Globus pallidus (tissue), 1 donor: ENCODE results near the gene SLC23A2.
"Not testable (repeated sequence)": the region's sequence is repeated elsewhere in the genome, so short reads cannot be mapped to it uniquely, and the experiment has no call there.

Experiments used
- DNase-seq: peaks from one replicate; pipeline ENCODE4 v3.0.0-alpha.2; 2015; ENCODE audit warnings: low spot score

Gene SLC23A2

DNA sequence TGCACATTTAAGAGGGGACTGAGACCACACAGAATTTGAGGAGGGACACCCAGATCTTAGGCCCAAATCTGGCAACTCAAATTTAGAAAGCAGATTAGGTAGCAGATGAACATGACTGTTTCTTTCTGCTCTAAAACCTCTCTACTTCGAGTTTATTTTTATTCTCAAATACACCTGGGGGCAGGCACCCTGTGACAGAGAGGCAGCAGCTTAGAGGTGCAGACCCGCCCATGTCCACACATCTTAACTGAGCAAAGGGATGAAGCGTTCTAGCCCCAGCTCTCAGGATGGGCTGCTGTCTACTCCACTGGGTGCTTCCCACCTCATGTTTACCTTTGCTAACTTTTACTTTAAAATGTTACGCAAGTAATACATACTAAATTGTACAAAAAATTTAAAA lies 125.0 kb downstream of the SLC23A2 start:
- DNase-seq: no peak

DNA sequence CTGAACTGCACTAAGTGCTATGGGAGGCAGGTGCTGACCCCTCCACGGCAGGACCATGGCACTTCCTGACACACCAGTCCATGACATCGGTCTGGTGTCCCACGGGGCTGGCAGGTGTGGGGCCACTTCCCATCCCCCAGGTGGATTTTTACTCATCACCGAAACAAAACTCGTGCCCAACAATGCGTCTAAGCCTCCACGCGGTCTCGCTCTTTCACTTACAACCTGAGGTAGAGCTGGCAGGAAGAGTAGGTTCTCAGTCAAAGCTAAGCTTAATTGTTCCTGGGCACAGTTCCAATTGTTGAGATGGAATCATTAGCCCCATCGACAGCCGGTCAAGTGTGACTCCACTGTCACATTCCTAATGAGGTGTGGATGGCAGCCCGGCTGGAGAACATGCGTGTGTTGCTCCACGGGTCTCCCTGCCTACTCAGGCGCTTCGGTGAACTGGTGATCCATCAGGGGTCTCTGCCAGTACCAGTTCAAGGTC lies 125.7 kb downstream of the SLC23A2 start:
- no peak for DNase-seq

DNA sequence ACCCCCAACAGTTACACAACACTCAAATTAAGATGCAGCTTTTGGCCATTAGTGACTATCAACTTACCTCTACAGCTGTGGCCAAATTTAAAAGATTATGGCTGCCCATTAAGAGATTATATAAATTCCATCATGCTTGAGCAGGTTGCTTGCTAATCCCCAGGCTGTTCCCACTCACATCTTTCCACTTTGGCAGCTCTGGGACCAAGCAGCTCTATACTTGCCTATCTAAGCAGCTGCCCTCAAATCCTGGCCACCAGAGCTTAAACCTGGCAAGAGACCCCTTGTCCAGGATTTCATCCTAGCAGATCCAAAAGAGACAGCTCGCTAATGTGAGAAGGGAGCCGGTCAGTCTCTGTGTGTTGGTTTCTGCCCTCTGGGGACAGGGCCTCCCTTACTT lies 127.9 kb downstream of the SLC23A2 start:
- no peak for DNase-seq

DNA sequence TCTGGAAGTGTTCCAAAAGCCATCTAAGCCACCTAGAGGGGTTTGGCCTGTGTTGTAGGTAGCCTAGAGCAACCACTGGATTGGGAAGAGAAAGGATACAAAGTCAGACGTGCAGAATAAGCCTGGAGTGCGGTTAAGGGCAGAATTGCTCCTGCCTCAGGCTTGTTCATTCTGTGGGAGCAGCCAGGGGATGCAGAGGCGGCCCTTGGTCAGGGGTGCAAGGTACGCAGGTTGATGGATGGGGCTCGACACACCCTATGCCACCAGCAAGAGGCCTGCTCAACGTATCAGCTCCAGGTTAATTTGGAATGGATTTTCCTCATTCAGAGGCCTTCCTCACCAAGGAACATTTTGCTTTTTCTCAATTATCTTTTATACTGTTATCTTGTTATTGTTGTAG lies 129.8 kb downstream of the SLC23A2 start:
- no peak for DNase-seq

DNA sequence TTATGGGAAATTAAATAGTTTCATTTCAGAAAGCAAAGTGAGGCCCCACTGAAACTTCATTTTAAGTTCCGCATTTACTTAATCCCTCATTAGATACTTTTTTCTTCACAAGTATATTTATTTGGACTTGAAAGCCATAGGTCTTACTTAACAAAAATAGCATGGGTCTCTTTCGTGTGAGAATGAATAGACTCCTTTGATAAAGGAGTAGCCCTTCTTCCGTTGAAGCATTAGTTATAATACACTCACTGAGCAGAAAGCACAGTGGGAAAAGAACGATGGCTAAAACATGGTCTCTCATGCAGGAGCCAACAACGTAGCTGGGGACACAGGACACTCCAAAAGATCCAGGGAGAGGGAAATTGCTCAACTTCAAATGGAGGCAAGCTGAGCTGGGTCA lies 130.4 kb downstream of the SLC23A2 start:
- no peak for DNase-seq

DNA sequence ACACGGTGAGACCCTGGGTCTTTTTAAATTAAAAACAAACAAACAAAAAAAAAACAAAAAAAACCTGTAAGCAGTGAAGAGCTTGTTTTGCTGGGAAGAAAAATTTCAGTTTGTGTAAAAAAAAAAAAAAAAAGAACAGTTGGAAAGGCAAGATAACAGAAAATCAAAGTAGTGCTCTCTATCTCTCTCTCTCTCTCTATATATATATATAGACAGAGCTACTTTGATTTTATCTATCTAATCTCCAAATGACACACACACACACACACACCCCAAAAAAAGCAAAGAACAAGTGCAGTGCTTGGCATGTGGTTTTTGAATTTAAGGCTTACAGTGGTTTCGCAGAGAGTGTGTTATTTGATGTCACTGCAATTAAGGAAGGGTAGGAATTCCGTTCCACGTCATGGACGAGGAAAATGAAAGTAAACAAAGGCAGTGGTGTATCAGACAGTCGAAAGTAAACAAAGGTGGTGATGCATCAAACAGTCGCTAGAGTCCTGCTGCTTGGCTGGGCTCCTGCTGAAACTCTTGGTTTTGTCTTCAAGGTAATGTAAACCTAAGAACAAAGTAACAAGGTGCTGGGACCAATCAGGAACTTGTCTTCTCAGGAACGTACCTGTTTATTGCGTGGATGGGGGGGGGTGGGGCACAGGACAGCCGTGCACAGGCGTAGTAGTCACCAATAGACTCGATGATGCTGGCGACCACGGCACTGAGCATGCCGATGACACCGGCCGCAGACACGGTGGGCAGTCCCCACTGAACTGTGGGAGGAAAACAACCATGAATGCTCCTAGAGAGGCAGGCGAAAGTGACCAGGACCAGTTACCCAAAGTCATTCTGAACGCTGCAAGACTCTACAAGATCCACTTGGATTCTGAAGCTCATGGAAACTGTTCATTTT lies 131.8 kb downstream of the SLC23A2 start:
- no peak for DNase-seq

DNA sequence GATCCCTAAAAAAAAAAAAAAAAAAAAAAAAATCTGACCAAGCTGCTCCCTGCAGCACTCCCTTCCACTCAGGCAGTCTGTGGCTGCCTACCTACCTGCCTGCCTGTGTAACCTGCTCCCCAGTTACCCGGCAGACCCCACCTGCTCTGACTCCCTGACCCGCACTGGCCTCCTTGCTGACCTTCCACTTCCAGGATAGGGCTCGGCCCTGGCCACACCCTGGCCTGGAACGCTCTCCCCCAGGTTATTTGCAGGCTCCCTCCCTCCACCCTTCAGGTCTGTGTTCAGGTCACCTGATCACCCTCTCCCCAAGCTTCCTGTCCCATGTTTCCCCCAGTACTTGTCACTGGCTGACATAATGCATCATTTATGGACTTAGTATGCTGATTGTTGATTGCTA lies 134.3 kb downstream of the SLC23A2 start:
- no peak for DNase-seq

DNA sequence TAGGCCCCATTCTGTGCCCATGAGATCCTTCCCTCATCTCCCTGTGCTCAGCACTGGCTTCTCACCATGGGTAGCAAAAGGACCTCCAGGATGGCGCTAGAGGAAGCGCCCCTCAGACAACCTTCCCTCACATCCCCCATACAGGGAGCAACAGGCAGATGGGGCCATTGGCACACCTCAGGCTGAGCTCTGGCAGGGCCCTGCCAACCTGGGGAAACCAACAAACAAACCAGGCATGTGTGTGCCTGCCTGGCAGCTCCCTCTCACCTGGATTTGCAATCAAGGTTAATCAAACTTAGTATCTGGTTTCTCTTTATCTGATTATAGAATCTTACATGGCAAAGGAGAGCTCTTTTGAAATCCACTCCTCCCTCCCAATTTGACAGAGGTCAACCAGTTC lies 134.9 kb downstream of the SLC23A2 start:
- DNase-seq: no peak

DNA sequence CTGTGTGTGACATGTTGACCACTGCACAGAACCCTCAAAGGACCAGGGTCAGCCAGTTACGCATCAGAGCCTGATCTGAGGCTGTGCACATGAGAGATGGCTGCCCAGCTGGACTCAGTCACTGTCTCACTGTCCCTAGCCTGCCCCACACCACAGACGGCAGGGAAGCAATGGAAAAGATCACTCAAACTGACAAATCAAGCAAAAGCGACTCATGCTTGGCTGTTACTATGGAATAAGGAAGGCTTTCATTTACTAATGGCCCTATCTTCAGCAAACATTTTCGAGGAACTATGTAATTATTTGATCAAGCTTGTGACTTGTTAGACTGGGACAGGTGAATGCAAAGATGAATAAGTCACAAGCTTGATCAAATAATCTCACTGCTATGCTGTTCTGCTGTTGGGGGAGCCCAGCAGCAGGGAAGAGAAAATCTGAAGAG lies 137.0 kb downstream of the SLC23A2 start:
- DNase-seq: no peak

DNA sequence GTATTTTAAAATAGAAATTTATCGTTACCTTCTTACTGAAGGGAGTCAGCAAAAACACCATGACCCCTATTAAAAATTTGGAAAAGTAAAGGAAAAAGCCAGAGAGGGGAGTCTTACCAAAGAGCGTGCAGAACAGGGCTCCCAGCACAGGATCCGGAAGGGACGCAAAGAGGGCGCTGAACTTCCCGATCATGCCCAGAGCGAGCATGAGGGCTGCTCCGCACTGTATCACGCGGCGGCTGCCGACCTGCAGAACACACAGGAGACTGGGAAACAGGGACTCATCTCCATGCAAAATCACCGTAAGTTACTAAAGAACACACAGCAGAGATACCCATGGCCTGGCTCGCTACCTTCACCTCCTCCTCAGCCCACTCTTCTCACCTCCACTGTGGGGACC lies 138.6 kb downstream of the SLC23A2 start:
- DNase-seq: no peak

DNA sequence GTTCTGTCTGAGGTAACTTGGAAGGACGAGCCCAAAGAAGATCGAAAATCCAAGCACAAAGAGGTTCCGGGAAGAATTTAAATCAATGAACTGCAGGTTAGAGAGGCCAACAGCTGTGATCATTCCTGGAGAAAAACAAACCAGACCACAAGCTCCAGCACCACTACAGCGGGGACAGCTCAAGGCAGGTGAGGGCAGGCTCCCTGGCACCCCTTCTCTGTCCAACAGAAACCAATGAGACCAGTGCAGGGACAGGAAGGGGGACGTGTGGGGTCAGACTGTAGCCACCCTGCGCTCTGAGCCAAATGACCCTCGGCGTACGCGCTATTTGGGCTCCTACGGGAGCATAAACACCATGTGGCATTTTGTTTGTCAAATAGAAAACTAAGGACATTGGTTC lies 139.3 kb downstream of the SLC23A2 start:
- no peak for DNase-seq

DNA sequence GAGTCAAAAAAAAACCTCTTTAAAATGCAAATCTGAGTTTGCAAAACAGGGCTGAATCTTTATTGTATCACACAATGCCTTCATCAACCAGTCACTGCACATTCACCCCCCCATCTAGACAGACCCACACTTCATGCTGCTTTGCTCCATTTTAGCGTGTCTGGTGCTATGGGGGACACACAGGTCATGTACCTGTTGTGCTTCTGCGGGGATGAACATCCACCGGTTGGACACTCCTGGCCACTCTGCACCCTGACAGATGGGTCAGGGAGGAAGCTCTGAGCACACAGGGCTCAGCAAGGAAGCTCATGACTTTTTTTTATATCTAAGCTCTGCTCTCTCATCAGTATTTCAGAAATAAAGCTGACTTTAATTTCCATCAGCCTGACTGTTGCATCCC lies 143.3 kb downstream of the SLC23A2 start:
- DNase-seq: no peak

DNA sequence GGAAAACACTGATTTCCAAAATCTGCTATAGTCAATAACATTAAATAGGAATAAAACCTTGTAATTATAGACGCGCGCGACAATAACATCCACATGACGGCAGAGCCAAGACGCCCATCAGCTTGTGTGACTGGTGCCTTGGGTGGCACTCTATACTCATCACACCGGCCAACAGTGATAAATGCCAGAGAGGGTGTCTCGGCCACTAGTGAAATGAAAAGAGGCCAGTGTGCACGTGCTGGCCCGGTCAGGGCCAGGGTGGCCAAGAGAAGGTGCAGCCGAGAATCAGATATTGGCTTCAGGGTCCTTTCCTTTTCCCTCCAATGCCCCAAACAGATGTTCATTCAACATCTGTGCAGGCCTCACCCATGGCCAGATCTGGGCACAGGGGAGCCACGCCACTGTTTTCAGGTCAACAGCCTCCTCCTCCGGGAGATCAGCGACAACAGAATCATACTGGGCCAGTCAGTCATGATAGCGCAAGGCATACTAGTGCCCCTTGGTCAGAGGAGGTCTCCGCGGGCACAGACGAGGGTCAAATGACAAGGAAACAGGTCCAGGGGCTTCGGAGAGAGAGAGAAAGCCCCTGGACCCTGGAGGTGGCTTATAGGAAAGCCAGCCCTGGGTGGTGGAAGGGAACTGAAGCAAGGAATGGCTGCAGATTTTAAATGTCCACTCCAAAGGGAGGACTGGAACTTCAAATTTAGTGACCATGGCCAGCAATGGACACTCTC lies 145.1 kb downstream of the SLC23A2 start:
- DNase-seq: no peak

DNA sequence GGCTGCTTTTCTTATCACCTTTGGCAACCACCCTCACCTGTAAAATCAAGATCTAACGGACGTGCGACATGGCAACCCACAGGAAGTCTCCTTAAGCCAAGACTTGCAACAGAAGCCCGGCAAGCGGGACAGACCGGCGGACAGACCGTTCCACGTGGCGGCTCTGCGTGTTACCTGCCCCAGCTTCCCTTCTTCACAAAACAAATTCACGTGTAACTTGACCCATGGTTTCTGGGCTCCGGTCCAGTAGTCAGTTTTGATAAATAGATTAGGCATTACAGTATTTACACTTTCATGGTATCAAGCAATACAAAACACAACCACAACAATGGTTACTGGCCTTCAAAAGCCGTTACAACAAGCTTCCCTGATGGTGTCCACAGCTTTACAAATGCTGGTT lies 145.8 kb downstream of the SLC23A2 start:
- no peak for DNase-seq

DNA sequence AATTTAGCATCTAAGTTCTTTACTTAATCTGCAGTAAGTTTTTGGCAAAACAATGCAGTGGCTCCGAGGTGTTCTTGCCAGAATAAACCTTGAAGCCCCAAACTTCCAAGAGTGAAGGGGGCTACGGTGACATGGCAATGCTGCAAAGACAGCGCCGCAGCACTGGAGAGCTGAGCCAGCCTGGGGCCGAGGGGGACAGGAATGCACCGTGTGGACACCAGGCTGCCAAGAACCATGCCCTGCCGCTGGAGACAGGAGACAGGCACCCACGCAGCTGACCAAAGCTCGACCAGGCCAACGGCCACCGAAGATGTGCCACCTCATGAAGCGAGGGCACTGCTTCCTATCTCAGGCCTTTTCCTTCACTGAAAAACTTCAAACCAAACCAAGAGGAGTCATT lies 146.2 kb downstream of the SLC23A2 start:
- DNase-seq: no peak

DNA sequence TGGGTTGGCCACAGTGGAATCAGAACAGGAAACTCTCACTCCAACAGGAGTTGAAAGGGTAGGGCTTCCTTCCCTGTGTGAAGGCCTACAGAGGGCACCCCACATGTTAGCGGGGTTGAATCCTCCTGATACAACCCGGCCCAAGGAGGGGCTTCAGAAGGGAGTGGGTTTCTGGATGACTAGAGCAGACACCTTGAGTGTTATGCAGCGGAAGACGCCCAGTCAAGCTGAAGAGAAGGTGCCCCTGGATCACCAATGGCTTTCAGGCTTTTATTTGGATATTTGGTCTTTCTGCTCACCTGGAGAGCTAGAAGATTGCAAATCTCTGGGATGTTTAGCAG lies 146.8 kb downstream of the SLC23A2 start:
- DNase-seq: no peak

DNA sequence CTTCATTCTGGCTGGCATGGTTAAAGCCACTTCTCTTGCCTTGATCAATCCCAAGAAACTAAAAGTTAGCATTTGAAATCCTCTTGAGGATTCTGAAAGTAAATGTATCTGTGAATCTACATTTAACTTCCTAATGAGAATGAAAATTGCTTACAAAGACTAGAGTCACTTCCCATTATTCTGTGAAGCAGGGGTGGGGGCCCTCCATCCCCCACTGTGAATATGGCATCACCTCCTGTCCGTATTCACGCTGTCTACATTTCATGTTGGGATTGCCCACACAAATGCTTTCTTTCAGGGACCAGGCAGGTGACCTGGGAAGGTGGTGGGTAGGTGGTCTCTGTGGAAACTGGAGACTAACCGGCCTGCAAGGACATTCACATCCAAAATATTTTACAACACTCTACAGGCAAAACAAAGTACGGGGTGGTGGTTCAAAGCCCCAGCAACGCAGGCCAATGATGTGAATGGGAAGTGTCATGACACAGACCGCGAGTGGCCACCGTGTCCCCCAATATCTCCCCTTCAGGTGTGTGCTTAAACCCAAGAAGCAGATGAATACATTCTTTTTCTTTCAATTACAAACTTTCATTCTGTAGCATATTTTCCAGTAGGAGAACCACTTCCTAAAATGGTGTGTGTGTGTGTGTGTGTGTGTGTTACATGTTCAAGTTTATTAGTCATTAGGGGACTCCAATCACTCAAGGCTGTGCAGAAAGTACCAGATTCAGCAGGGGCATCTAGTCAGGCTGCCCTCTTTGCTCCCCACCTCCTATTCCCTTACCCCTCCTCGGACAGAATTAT lies 147.4 kb downstream of the SLC23A2 start:
- DNase-seq: no peak

DNA sequence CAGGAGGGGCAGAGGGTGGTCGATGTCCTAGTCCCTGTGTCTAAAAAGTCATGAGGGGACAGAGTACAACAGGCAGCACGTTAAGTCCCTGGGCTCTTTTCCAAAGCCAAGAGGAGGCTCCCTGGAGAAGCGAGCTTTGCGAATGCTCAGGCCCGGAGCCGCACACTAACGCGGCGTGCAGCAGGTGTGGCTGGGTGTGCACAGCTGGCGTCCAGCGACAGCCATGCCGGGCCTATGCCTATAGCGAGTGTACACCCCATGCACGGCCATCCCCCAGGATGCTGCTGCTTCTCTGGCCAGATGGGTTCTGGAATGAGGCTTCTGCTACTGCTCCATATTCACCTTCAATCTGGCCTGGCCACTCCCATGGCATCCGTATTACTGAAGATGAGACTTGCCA lies 148.3 kb downstream of the SLC23A2 start:
- no peak for DNase-seq

DNA sequence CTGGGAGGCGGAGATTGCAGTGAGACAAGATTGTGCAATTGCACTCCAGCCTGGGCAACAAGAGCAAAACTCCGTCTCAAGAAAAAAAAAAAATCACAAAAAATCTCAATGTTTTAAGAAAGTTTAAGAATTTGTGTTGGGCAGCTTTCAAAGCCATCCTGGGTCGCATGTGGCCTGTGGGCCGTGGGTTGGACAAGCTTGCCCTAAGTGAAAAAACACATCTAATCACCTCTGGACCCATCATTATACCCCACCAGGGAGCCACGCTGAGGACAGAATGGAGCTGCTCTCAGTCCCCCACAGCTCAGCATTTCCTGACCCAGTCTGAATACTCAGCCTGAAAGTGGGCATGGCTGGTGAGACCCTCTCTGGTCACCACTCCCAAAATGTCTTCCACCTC lies 150.3 kb downstream of the SLC23A2 start:
- no peak for DNase-seq

DNA sequence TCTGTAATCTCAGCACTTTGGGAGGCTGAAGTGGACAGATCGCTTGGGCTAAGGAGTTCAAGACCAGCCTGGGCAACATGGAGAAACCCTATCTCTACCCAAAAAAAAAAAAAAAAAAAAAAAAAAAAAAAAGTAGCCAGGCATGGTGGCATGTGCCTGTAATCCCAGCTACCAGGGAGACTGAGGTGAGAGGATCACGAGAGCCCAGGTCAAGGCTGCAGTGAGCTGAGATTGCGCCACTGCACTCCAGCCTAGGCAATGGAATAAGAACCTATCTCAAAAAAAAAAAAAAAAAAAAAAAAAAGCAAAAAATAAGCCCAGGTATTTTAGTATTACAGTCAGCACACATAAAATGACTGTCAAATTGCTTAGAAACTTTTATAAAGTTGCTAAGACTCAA lies 152.5 kb downstream of the SLC23A2 start:
- DNase-seq: not testable (repeated sequence)

DNA sequence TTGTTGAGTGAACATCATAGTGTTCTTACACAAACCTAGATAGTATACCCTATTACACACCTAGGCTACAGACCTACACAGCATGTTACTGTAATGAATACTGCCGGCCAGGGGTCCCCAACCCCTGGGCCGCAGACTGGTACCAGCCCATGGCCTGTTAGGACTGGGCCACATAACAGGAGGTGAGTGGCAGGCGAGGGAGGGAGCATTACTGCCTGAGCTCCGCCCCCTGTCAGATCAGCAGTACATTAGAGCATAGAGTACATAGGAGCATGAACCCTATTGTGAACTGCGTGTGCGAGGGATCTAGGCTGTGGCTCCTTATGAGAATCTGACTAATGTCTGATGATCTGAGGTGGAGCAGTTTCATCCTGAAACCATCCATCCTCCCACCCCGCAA lies 153.3 kb downstream of the SLC23A2 start:
- no peak for DNase-seq

DNA sequence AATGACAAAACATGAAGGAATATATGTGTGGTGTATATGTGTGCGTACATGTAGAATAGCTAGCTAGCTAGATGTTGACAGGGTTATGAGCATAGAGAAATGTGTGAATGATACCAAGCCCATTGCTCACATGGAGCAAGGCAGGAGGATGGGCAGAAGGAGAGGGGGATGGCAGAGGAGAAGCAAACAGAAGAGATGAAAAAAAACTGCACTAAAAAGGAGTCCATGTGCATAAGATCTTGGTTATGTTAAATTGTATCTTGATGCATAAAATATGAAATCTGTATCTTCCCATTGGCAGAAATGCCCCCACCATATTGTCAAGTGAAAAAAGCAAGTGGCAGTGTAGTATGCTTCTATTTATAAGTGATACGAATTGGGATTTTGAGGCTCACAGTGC lies 154.5 kb downstream of the SLC23A2 start:
- DNase-seq: no peak
